ENCODE measurements around the gene ITGB5. TPM values are rescaled to one million over a fixed set of nuclear protein-coding genes. Genes with fewer than 3 reads are reported as not detected.
A peak's percentile ranks its signal among the peaks of the same experiment; 100 is the strongest.

Gene ITGB5
- total RNA-seq, 1 experiment from 2014 or later: 77.8 TPM

GRCh38 chr3:124761250-124761796, 125.8 kb downstream of the ITGB5 start:
- Histone ChIP-seq H4K20me1 (ENCODE audit: insufficient read depth) (no peaks in the 10 kb centered on the region), H3K27me3 (ENCODE audit: insufficient read depth, low read length) (no peaks in the 10 kb centered on the region), H3K27ac (ENCODE audit: low read depth, low read length) (no peak overlapping the region), H2AFZ (ENCODE audit: low read depth, low read length, poor library complexity, severe bottlenecking) (no peak overlapping the region), H3K4me1 (ENCODE audit: control insufficient read depth in 1 of 2, insufficient read depth in 2 of 2, low read length in 2 of 2) (peaks cover 0 to 7% of the 10 kb centered on the region in 2 experiments; a peak in 1 of 4 replicates), H3K9me2 (ENCODE audit: insufficient read depth) (no peaks in the 10 kb centered on the region), H3K9me3 (ENCODE audit: control insufficient read depth in 1 of 2, insufficient read depth in 1 of 2, low read depth in 1 of 2, low read length in 2 of 2) (no peaks in the 10 kb centered on the region), H3K4me3 (replicated peaks in 1 of 2; ENCODE audit: low read depth in 1 of 2, low read length in 2 of 2) (0 out of 4 replicates have a peak overlapping the region, but pooled peaks of 1 of the 2 experiments have one; percentile 6), H3K9ac (ENCODE audit: low read length) (no peak overlapping the region), H3K4me2 (ENCODE audit: low read length) (peak overlapping the region; percentile 62), H3K36me3 (ENCODE audit: control insufficient read depth in 1 of 2, insufficient read depth in 2 of 2, low read length in 2 of 2) (no peaks in the 10 kb centered on the region; a peak in 1 of 4 replicates), H3K79me2 (ENCODE audit: insufficient read depth, low read length) (no peaks in the 10 kb centered on the region)
- DNase-seq (ENCODE audit: low read depth, low spot score) (peak; percentile 56), ATAC-seq (peak; percentile 87)
- intact Hi-C loops (cut with micrococcal nuclease): loop anchor here (1.0 to 10.0 kb wide), 5 partner anchors 140 to 821 kb away; no protein-coding TSS in a partner anchor
- RAD21 ChIA-PET (ENCODE audit: low non-redundant PET in 1 of 2, low total read pairs in 2 of 2, uncharacterized antibody in 2 of 2, unreplicated experiment in 2 of 2): interaction anchor here (0.8 to 2.9 kb wide), 7 partner anchors 140 to 196 kb away, joined by 3 to 18 read pairs (median 3); no protein-coding TSS in a partner anchor
- no TSS peak for BruUV-seq (replicated peaks)
- TF ChIP-seq REST (IDR thresholded peaks at IDR 0.05; ENCODE audit: low read depth) (no peak), RAD21 (IDR thresholded peaks at IDR 0.05; ENCODE audit: low read depth) (peak; percentile 94), CTCF (IDR thresholded peaks at IDR 0.05 in 2 of 3, conservative IDR thresholded peaks at IDR 0.05 in 1 of 3; ENCODE audit: borderline replicate concordance in 1 of 3, insufficient read depth in 1 of 3, low read depth in 2 of 3, low read length in 2 of 3) (peak; percentile 81 to 95 (median 93)), ATF3 (IDR thresholded peaks at IDR 0.05) (no peak), SRF (IDR thresholded peaks at IDR 0.05; ENCODE audit: low read depth) (no peak)
- CTCF ChIA-PET: interaction anchor here (0.6 to 4.4 kb wide), 30 partner anchors 9 to 825 kb away, joined by 3 to 101 read pairs (median 4); partner anchors contain the start of gene ITGB5
- POLR2A ChIA-PET: interaction anchor here (0.8 kb wide), 1 partner anchor 140 kb away, joined by 5 read pairs; no protein-coding TSS in a partner anchor
